OCI-LY7 (cell line): ENCODE measurements around the gene PARD3B. TPM values are rescaled to one million over a fixed set of nuclear protein-coding genes. Genes with fewer than 3 reads are reported as not detected.

Source experiments
- BruUV-seq: library from RNA; stranded (reverse); fragments of 400-500 nt; replicated peaks from 2 replicates; lab custom pipeline; 2021; lab: Mats Ljungman, UMichigan
- CTCF ChIA-PET: fragments of 300-600 bp; sonication (Branson Sonifier 250); formaldehyde crosslinking; loops from one replicate; lab custom pipeline; 2022; ENCODE audit warnings: antibody characterized with exemption; ENCODE audit not compliant: unreplicated experiment; lab: Charles Lee
- POLR2A ChIA-PET: fragments of 300-600 bp; sonication (Branson Sonifier 250); formaldehyde crosslinking; loops from one replicate; lab custom pipeline; 2022; ENCODE audit warnings: antibody characterized with exemption; lab: Charles Lee
- DNase-seq: peaks from one replicate; pipeline ENCODE4 v3.0.0-alpha.2; 2015; ENCODE audit warnings: low spot score
- H2AFZ ChIP-seq: fragments of 200-600 bp; sonication (generic), shearing (Covaris generic); 2 replicates; pipeline ENCODE4 v1.6.1; 2014; ENCODE audit warnings: mild to moderate bottlenecking, antibody characterized with exemption, low read length, moderate library complexity
- H3K27ac ChIP-seq: fragments of 200-600 bp; sonication (generic); 2 replicates; pipeline ENCODE4 v1.5.1; 2014; ENCODE audit warnings: mixed run types, low read depth, mild to moderate bottlenecking, moderate library complexity, low read length, inconsistent platforms; ENCODE audit not compliant: poor library complexity, severe bottlenecking
- H3K36me3 ChIP-seq: fragments of 200-600 bp; sonication (generic); 2 replicates; pipeline ENCODE4 v1.6.1; 2014; ENCODE audit warnings: mild to moderate bottlenecking, antibody characterized with exemption, low read length, moderate library complexity, mixed read lengths; ENCODE audit not compliant: insufficient read depth
- H3K4me1 ChIP-seq: fragments of 200-600 bp; sonication (generic); 2 replicates; pipeline ENCODE4 v1.5.1; 2014; ENCODE audit warnings: mild to moderate bottlenecking, low read length; ENCODE audit not compliant: insufficient read depth, poor library complexity, severe bottlenecking
- H3K4me2 ChIP-seq: fragments of 200-600 bp; sonication (generic); 2 replicates; pipeline ENCODE4 v1.6.1; 2014; ENCODE audit warnings: mild to moderate bottlenecking, low read length
- H3K4me3 ChIP-seq: fragments of 200-600 bp; sonication (generic); 2 replicates; pipeline ENCODE4 v1.5.1; 2014; ENCODE audit warnings: mild to moderate bottlenecking, low read depth, low read length; ENCODE audit not compliant: poor library complexity, severe bottlenecking
- H3K79me2 ChIP-seq: fragments of 200-600 bp; sonication (generic); 2 replicates; pipeline ENCODE4 v1.6.1; 2016; ENCODE audit warnings: low read depth, mild to moderate bottlenecking, low read length, moderate library complexity, mixed read lengths; ENCODE audit not compliant: insufficient read depth
- H3K9me2 ChIP-seq: fragments of 200-600 bp; sonication (generic); 2 replicates; pipeline ENCODE4 v1.6.1; 2016; ENCODE audit warnings: mild to moderate bottlenecking, low read length, mixed read lengths; ENCODE audit not compliant: insufficient read depth
- H3K9me3 ChIP-seq: fragments of 200-600 bp; sonication (generic); 2 replicates; pipeline ENCODE4 v1.6.1; 2014; ENCODE audit warnings: mild to moderate bottlenecking, mixed run types, low read length, mixed read lengths
- H4K20me1 ChIP-seq: fragments of 200-600 bp; sonication (generic); 2 replicates; pipeline ENCODE4 v1.6.1; 2014; ENCODE audit warnings: mild to moderate bottlenecking, antibody characterized with exemption, low read length, moderate library complexity, mixed read lengths; ENCODE audit not compliant: insufficient read depth
- CTCF ChIP-seq: fragments of 200-600 bp; sonication (generic); conservative IDR thresholded peaks from 2 replicates; pipeline ENCODE4 v1.5.1; 2014; ENCODE audit warnings: mild to moderate bottlenecking, antibody characterized with exemption, low read length, moderate library complexity, mixed read lengths
- EZH2phosphoT487 ChIP-seq: fragments of 200-600 bp; sonication (generic); IDR thresholded peaks from 2 replicates; pipeline ENCODE4 v1.6.1; 2018; ENCODE audit warnings: low read depth, borderline replicate concordance, mild to moderate bottlenecking, mixed run types, antibody characterized with exemption, low read length, moderate library complexity, mixed read lengths
- intact Hi-C: fragments of 100-400 bp; cut with micrococcal nuclease; formaldehyde crosslinking; loops from one replicate; pipeline ENCODE4 v1.10.0; 2022; ENCODE audit not compliant: unreplicated experiment
- total RNA-seq, 2 experiments: library from RNA; depleted of rRNA in 1 of 2; stranded (reverse); fragments of >200 nt in 1 of 2; shearing (Covaris generic) in 1 of 2; gene quantifications; 2 replicates each; pipeline ENCODE4 v1.2.3, GENCODE V29; 2014 to 2022

The PARD3B gene
- total RNA-seq, 2 experiments from 2014 or later, result not detected

GRCh38 chr2:204590063-204590462, 44.8 kb downstream of the PARD3B start:
- Histone ChIP-seq H3K4me1 (no peaks in the 10 kb centered on the region), H4K20me1 (no peaks in the 10 kb centered on the region), H3K9me3 (no peaks in the 10 kb centered on the region), H3K9me2 (no peaks in the 10 kb centered on the region), H3K4me3 (no peak overlapping the region), H3K79me2 (no peaks in the 10 kb centered on the region), H3K36me3 (no peaks in the 10 kb centered on the region), H2AFZ (no peak overlapping the region), H3K27ac (no peak overlapping the region), H3K4me2 (no peak overlapping the region)
- intact Hi-C loops, result no loop called here
- ChIA-PET CTCF (no interaction called here), POLR2A (no interaction called here)
- no TSS peak for BruUV-seq
- no peak for DNase-seq
- TF ChIP-seq EZH2phosphoT487, result no peak
- TF ChIP-seq CTCF, result no peak

- no peak for DNase-seq
- H3K4me2 ChIP-seq, result no peak overlapping the region
- no peaks in the 10 kb centered on the region for H3K36me3 ChIP-seq
- intact Hi-C loops, result no loop called here
- no TSS peak for BruUV-seq
- H3K4me3 ChIP-seq, result no peak overlapping the region
- no peak for TF ChIP-seq EZH2phosphoT487
- TF ChIP-seq CTCF, result no peak
- H3K9me3 ChIP-seq, result no peaks in the 10 kb centered on the region
- no peaks in the 10 kb centered on the region for H3K4me1 ChIP-seq
- CTCF ChIA-PET, result no interaction called here
- no peaks in the 10 kb centered on the region for H4K20me1 ChIP-seq
- no peaks in the 10 kb centered on the region for H3K9me2 ChIP-seq
- POLR2A ChIA-PET, result interaction anchor here (1.2 kb wide), 1 partner anchor 12 kb away, joined by 4 read pairs; no protein-coding TSS in a partner anchor
- H3K79me2 ChIP-seq, result no peaks in the 10 kb centered on the region
- H2AFZ ChIP-seq, result no peak overlapping the region
- no peak overlapping the region for H3K27ac ChIP-seq
These were observed 46.0 kb downstream of the PARD3B start for GRCh38 chr2:204591225-204591624.

GRCh38 chr2:204604061-204604460, 58.8 kb downstream of the PARD3B start:
- H3K27ac ChIP-seq, result no peak overlapping the region
- POLR2A ChIA-PET, result no interaction called here
- no peak for DNase-seq
- no peak for TF ChIP-seq CTCF
- no peaks in the 10 kb centered on the region for H4K20me1 ChIP-seq
- intact Hi-C loops, result no loop called here
- H3K79me2 ChIP-seq, result no peaks in the 10 kb centered on the region
- no peaks in the 10 kb centered on the region for H3K9me2 ChIP-seq
- no TSS peak for BruUV-seq
- H3K4me3 ChIP-seq, result no peak overlapping the region
- H2AFZ ChIP-seq, result no peak overlapping the region
- H3K9me3 ChIP-seq, result no peaks in the 10 kb centered on the region
- no peaks in the 10 kb centered on the region for H3K36me3 ChIP-seq
- H3K4me2 ChIP-seq, result no peak overlapping the region
- no peaks in the 10 kb centered on the region for H3K4me1 ChIP-seq
- CTCF ChIA-PET, result no interaction called here
